GM19025 (cell line): ENCODE measurements around the gene DLG1.

ENCODE experiments used
- ATAC-seq: cut with Tn5 transposase; IDR thresholded peaks from one replicate; pipeline ENCODE4 v1.9.1; 2021; ENCODE audit warnings: mild to moderate bottlenecking, low read depth, moderate library complexity; ENCODE audit not compliant: unreplicated experiment

Gene DLG1

DNA sequence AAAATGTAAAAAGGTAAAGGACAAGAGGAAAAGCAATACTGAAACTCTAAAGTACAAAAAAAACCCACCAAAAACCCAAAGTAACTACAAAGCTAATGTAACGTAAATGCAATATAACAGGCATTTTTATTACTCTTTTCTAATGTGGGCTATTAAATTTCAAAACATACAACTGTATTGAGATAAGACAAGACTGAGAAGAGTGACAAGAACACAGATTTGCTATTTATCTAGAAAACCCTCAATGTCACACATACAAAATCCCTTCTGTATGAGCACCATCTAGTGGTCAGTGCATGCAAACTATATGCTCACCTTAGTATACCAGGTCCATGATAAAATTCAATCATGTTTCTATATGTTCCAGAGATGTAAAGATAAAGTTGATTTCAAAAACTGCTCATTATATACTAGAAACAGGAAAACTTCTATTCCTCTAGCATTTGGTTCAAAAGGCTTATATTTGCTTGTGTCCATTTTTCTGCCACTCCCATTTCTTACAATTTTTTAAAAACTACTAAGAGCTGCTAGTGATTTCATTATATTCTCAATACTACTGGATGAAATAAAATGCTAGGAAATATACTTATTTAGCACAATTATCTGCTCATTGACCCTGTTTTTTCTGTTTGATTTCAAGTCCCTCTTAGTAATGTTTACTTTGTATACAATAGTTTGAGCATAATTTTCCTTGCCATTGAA is 111.4 kb downstream of the DLG1 start:
- ATAC-seq, result no peak

DNA sequence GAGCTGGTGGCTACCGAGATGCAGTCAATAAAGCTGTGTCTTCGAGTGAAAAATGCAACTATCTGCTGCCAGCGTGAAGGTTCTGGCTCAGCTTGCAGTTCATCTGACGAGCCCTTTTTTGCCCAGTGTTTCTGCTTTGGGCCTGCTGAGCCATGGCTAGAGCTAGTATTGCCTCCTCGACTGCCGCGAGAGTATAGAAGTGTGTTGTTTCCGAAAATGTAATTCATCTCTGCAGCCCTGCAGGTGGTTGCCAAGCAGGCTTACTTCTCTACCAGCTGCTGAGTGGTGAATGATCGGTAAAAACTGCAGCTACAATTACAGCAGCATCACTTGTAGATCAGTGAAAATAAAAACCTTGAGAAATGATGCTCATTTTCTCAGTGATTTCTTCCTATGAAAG is 114.8 kb downstream of the DLG1 start:
- ATAC-seq, result no peak

DNA sequence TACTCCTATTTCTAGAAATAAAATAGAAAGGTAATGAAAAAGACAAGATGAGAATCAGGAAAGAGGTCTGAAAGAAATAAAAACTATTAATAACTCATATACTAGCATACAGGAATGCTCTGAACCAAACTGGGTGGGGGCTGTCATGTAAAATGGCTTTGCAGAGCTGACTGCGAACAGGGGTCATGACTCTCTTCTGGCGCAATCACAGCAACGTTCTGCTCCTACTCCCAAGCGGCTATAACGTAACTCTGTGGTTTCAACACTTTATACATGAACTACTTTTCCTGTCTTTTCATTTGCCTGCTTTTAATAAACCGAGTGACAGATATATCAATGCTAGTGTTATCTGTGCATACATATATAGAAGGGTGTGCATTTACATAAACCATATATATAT is 116.7 kb downstream of the DLG1 start:
- ATAC-seq, result no peak

DNA sequence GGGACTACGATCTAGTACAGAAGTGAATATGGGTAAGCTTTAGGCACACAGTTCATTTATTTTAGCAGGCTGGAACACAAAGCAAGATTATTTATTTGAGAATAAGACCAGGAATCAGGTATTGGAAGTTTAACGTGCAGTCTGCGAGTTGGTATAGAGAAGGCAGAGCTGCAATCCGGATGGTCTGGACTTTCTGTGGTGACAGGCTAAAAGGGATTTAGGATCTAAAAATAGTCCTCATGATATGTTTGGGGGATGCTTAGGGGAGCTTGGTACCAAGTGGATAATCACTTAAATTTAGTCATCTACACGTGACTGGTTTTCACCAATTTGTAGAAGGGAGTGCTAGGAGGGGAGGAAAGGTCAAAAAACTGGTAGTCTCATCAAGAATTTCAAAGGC is 119.4 kb downstream of the DLG1 start:
- no peak for ATAC-seq

DNA sequence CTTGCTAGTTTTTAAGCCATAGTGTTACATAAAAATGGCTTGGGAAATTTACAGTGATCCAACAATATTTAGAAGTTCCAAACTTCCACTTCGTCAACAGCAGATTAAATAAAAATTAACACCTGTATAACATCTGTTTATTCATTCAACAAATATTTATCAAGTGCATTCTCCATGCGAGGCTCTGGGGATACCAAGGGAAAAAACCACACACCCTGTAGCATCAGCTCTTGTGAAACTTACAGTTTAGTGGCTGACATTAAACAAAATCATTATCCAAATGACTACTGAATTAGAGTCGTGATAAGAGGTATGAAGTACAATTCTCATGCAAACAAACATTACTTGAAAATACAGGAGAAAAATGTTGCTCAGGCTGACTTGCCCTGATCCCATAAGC is 122.9 kb downstream of the DLG1 start:
- no peak for ATAC-seq

DNA sequence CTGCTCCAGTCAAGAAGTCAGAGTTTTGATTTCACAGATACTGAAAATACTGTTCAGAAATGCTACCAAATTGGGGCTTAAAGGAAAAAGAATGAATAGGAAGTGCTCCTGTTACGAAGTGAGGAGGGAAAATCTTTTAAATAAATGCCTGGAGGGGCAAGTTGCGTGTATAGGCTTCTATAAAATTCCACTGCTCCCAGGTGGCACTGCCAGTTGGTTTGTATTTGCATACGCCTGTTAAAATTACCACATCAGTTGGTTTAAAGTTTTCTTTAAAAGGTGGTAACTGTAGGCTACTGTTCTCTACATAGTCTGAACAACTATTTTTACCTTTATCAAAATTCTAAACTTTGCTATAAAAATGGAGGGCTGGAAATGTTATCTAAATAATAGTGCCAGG is 123.5 kb downstream of the DLG1 start:
- no peak for ATAC-seq

DNA sequence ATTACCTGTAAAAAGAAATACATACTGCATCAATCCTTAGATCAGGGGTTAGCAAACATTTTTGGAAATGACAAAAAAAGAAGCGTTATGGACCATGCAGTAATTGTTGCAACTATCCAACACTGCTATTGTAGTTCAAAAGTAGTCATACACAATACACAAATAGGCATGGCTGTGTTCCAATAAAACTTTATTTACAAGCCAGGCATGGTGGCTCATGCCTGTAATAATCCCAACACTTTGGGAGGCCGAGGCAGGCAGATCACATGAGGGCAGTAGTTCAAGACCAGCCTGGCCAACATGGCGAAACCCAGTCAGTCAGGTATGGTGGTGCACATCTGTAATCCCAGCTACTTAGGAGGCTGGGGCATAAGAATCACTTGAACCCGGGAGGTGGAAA is 124.8 kb downstream of the DLG1 start:
- no peak for ATAC-seq

DNA sequence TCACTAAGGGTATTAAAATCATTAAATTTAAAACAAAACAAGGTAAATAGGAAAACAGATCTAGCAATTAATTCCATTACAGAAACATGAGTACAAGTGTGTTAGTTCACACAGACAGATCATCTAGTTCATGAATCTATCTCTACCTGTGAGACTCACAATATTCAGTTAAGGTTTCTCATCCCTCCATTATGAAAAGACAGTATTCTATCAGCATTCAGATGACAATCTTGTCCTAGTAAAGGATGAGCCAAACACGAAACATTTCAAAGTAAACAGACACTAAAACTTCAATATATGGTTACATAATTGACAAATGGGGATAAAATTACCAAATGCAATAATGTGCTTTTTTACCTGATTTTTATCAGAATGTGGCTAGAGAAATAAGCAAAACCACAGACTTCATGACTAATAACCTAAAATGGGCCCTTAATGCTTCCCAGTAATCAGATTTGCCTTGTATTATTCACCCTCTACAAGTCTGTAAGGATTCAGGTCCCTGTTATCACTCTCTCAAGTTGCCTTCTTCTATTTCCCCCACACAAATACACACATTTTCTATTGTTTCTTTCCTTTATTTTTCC is 126.8 kb downstream of the DLG1 start:
- ATAC-seq, result no peak

DNA sequence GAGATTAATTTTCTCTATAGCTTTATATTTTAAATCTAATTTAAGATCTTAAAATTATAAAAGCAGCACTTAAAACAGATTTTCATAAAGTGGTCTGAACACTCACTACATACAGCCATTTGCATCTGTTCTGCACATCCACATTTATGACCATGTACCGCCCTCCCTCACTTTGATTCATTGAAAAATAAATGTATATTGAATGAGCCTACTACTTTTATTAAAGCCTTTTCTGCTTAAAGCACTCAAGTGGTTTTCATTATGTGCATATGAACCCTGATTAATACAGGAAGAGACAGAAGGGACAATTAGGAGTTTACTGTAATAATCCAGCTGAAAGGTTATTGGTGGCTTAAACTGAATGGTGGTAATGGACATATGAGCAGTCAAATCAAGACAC is 129.4 kb downstream of the DLG1 start:
- no peak for ATAC-seq

DNA sequence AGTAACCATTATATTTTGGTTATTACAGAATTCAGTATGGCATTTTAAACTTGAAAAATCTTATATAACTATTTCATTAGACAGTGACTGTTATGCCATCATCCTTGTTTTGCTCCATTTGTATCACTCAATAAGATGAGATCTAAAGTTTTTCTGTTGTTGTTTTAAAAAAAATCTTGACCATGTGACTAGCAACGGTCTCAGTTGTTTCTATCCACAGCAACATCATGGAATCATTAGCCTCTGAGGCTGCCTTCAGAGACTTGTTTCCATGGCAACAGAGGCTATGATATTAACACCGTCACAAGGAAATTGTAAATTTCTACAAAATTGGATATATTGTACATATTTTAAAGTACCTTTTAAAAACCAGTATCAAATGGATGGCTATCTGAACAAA is 129.8 kb downstream of the DLG1 start:
- no peak for ATAC-seq

DNA sequence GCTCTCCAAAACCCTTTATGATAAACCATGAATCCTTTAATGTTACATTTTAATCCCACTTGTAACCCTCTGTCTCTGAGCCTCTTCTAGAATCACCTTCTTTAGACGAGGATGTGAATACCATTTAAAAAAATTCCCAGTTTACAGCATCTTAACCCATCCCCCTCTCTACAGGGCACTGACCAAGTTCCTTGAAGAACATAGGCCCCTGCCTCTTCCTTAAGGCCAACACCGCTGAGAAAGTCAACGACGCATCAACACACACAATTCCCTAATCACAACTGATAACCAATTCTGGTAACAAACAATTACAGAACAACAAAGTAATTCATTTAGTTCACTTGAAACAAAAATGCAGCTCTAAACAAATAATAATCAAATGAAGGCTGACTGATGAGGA is 130.3 kb downstream of the DLG1 start:
- ATAC-seq, result no peak

DNA sequence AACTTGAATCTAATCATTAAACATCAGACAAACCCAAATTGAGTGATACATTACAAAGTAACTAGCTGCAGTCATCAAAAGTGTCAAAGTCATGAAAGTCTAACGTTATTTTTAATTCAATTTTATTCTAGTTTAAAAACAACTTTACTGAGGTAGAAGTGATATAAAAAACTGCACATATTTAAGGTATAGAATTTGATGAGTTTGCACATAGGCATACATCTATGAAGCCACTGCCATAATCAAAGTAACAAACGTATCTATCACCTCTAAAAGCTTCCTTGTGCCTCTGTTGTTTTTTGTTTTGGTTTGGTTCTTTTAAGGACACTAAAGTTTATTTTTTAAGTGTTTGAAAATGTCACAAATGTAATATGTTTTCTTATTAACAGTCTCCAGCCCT is 130.9 kb downstream of the DLG1 start:
- ATAC-seq, result no peak

DNA sequence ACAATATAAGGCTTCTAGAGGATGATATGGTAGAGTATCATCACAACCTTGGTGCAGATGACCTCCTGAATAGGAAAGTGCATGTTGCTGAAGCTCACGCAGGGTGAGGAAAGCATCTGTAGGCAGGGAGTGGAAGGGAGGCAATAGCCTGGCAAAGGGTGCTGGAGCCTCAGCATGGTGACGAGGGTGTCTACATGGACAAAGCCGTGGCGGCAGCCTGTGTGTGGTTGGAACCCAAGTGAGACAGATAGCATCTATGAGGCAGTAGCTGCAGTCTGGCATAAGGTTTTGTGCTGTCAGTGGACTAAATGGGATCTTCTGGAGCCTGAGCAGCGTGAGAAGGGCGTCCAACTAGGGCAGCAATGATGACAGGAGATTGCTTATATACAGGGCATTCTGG is 132.5 kb downstream of the DLG1 start:
- no peak for ATAC-seq

DNA sequence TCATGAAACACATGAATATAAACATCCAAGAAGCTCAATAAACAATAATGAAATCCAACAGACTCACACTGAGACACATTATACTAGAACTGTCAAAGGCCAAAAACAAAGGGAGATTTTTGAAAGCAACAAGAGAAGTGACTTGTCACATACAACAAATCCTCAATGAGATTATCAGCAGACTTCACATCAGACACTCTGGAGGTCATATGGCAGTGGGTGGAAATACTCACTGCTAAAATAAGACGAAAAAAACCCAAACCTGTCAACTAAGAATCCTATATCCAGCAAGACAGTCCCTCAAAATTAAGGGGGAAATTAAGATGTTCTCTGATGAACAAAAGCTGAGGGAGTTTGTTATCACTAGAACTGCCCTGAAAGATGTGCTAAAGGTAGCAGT is 143.4 kb downstream of the DLG1 start:
- no peak for ATAC-seq

DNA sequence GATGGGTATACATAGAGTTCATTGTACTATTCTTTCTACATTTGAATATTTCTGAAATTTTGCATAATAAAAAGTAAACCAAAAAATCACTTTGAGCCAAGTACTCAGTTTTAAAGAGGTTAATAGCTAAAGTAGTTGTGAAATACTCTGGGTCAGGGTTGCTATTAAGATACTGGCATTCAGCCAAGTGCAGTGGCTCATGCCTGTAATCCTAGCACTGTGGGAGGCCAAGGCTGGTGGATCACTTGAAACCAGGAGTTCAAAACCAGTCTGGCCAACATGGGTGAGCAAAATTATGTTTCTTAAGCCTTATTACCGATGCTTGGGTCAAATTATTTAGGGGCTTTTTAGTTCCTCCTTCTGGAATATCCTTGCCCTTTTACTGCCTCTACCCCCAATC is 146.8 kb downstream of the DLG1 start:
- no peak for ATAC-seq

DNA sequence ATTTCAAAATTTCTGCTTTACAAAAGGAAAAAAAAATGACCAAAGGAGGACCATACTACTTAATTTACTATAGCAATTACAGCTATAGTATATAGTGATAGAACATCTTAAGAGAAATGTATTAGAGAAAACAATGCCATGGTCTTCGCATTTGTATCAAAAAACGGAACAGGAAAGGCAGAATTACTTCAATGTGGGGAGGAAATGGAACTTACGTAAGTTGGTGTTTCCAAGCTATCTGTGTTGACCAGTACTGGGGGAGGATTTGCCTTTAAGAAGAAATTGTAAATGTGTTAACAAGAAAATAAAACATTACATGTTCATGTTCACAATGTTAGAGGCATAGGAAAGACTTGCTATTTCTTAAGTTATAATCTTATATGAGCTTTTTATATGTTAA is 148.9 kb downstream of the DLG1 start:
- ATAC-seq, result no peak

DNA sequence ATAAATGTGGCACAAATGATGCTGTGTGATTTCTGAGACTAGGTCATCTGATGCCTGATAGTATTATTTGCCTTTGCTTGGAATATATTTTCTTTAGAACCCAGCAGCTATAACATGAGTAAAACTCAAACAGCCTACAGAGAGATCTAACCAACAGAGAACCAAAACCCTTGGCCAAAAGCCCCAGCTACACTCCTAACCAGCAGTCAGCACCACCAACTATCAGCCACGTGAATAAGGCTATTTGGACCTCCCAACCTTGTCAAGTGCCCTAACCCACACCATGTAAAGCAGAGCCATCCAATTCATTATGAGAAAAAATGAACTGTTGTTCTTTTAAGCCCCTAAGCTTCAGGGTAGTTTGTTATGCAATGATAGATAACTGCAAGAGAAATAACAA is 154.2 kb downstream of the DLG1 start:
- no peak for ATAC-seq

DNA sequence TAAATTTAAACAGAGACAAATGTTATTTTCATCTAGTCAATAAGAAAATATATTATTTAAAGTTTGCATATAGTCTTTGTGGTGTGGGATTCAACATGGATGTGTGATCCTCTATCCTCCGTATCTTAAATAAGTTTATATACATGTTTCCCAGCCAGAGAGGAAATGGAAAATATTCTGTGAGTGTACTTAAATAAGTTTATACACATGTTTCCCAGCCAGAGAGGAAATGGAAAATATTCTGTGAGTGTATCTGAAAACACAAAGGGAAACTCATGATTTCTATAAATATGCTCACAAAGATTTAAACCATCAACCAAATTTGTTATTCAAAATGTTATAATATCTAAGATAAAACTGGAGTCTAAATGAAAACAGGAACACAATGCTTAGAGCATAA is 158.8 kb downstream of the DLG1 start:
- ATAC-seq, result no peak

DNA sequence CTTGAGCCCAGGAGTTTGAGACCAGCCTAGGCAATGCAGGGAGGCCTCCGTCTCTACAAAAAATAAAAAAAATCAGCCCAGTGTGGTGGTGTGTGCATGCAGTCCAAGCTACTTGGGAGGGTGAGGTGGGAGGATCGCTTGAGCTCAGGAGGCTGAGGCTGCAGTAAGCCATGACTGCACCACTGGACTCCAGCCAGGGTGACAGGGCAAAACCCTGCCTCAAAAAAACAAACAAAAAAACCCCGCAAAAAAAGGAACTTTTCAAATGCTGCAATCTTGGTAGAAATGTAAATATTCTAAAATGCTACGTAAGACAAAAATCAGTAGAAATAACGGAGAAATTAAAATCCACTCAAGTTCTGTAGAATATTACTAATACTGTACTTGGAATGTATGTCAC is 160.7 kb downstream of the DLG1 start:
- ATAC-seq, result no peak

DNA sequence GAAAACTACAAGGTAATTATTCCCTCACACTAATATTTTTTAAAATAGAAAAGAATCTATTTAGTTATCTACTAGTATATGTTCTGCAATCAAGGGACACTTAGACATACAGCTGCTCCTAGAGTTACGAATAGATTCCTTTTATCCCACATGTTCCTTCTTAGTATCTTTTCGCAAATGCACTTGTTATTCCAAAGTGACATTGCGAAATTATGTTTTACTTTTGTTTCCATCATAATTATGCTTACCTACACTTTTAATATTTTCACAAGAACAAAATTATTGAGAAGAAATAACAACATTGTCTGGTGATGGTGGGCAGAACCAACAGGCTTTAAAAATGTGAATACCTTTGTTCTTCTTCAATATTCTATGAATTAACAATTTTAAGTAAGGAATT is 161.7 kb downstream of the DLG1 start:
- no peak for ATAC-seq

DNA sequence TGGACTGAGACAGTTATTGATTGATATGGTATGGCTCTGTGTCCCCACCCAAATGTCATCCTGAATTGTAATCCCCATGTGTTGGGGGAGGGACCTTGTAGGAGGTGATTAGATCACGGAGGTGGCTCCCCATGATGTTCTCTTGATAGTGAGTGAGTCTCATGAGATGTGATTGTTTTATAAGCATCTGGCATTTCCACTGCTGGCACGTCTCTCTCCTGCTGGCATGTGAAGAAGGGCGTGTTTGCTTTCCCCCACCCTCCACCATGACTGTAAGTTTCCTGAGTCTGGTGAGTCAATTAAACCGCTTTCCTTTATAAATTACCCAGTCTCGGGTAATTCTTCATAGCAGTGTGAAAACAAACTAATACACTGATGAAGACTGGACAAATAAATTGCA is 163.2 kb downstream of the DLG1 start:
- ATAC-seq, result no peak

DNA sequence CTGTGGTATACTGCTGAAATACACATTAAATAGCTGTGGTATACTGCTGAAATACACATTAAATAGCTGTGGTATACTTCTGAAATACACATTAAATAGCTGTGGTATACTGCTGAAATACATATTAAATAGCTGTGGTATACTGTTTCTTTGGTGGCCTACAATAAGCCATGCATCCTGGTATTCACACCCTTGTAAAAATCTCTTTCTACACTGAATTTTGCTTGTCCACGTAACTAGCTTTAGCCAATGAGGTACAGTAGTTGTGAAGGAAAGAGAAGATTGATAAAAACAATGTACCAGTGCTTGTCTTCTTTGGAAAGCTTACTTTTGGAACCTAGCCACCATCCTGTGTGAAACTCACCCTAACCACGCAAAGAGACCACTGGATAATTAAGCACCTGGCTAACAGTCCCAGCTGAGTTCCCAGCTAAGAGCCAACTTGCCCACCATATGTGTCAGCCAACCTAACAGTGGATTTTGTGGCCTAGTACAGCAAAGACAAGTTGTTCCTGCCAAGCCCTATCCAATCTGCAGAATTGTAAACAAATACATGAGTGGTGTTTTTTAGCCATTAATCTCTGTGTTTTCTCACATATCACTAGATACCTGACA is 165.4 kb downstream of the DLG1 start:
- ATAC-seq, result no peak
